Measurements from ENCODE around the gene AKAP9. TPM values are rescaled to one million over a fixed set of nuclear protein-coding genes. Genes with fewer than 3 reads are reported as not detected.
"Not testable (repeated sequence)": the region's sequence is repeated elsewhere in the genome, so short reads cannot be mapped to it uniquely, and the experiment has no call there.

Gene AKAP9
- total RNA-seq, 1 experiment from 2014 or later: 62.6 TPM

DNA sequence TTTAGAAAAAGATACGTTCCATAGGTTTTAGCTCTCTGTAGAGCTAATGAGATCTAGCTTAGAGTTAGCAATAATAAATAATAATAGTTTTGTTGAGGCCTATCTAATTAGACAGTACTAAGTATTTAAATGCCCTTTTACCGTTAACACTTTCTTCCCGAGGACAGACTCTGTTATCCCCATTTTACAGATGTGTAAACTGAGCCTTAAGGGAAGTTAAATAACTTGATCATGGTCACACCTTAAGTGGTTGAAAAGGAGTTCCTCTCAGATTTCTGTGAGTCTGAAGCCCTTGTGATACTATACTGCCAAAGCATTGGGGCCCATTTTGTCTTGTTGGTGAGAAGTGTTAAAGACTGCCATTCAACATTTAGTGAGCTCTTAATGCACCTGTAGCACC lies 132.0 kb downstream of the AKAP9 start:
- BruUV-seq (replicated peaks): no TSS peak
- H3K36me3 ChIP-seq (ENCODE audit: insufficient read depth, low read length, poor library complexity, severe bottlenecking): peaks cover 17% of the 10 kb centered on the region
- H3K4me1 ChIP-seq (ENCODE audit: insufficient read depth, low read length, poor library complexity, severe bottlenecking): no peaks in the 10 kb centered on the region
- H3K9me3 ChIP-seq (ENCODE audit: low read depth, low read length, poor library complexity, severe bottlenecking): no peaks in the 10 kb centered on the region
- no peak overlapping the region for H3K4me3 ChIP-seq (ENCODE audit: low read depth, low read length, poor library complexity, severe bottlenecking)
- ChIA-PET POLR2A (ENCODE audit: low non-redundant PET) (no interaction called here), CTCF (no interaction called here)
- H3K27me3 ChIP-seq (replicated peaks; ENCODE audit: insufficient read depth, low read depth, low read length, poor library complexity): no peaks in the 10 kb centered on the region
- DNase-seq (ENCODE audit: low spot score): no peak
- no peak for TF ChIP-seq EZH2 (IDR thresholded peaks at IDR 0.05; ENCODE audit: borderline replicate concordance, low read depth, low read length, poor library complexity, severe bottlenecking)
- TF ChIP-seq, protein P1, sequence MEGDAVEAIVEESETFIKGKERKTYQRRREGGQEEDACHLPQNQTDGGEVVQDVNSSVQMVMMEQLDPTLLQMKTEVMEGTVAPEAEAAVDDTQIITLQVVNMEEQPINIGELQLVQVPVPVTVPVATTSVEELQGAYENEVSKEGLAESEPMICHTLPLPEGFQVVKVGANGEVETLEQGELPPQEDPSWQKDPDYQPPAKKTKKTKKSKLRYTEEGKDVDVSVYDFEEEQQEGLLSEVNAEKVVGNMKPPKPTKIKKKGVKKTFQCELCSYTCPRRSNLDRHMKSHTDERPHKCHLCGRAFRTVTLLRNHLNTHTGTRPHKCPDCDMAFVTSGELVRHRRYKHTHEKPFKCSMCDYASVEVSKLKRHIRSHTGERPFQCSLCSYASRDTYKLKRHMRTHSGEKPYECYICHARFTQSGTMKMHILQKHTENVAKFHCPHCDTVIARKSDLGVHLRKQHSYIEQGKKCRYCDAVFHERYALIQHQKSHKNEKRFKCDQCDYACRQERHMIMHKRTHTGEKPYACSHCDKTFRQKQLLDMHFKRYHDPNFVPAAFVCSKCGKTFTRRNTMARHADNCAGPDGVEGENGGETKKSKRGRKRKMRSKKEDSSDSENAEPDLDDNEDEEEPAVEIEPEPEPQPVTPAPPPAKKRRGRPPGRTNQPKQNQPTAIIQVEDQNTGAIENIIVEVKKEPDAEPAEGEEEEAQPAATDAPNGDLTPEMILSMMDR (conservative IDR thresholded peaks at IDR 0.05; ENCODE audit: low read depth, low read length): no peak
- H3K27ac ChIP-seq (ENCODE audit: low read depth, low read length, poor library complexity, severe bottlenecking): no peak overlapping the region
- intact Hi-C loops (cut with micrococcal nuclease; ENCODE audit: unreplicated experiment): no loop called here

DNA sequence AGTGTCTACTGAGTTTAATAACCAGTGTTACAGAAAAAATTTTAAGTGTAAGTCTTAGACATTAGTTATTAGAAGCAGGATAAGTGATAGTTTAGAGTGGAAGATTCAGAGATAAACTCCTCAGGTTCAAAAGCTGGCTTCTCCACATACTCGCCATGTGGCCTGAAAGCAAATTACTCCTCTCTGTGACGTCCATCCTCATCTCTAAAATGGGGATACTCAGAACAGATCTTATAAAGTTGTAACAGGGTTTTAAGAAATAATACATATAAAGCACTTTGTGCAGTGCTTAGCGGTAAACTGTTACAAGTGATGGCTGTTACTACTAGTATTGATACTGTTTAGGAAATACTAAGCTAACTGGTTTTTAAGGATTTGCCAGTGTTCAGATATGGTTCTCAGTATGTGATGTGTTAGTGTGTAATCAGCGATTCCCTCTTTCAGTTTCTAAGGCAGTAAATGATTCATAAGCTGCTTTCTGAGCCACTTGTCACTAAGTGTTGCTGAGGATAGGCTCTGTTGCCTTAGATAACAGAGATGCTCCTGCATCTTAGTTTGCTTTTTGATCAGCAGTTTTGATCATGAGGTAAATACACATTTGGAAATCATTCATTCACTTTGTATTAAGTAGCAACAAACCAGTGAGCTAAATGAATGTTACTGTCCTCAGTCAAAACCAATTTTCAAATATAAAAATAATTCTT lies 134.9 kb downstream of the AKAP9 start:
- H3K4me3 ChIP-seq (ENCODE audit: low read depth, low read length, poor library complexity, severe bottlenecking): no peak overlapping the region
- H3K27ac ChIP-seq (ENCODE audit: low read depth, low read length, poor library complexity, severe bottlenecking): no peak overlapping the region
- H3K4me1 ChIP-seq (ENCODE audit: insufficient read depth, low read length, poor library complexity, severe bottlenecking): no peaks in the 10 kb centered on the region
- BruUV-seq (replicated peaks): no TSS peak
- no peaks in the 10 kb centered on the region for H3K27me3 ChIP-seq (replicated peaks; ENCODE audit: insufficient read depth, low read depth, low read length, poor library complexity)
- POLR2A ChIA-PET (ENCODE audit: low non-redundant PET): no interaction called here
- DNase-seq (ENCODE audit: low spot score): no peak
- CTCF ChIA-PET: no interaction called here
- intact Hi-C loops (cut with micrococcal nuclease; ENCODE audit: unreplicated experiment): no loop called here
- H3K36me3 ChIP-seq (ENCODE audit: insufficient read depth, low read length, poor library complexity, severe bottlenecking): peaks cover 14% of the 10 kb centered on the region
- H3K9me3 ChIP-seq (ENCODE audit: low read depth, low read length, poor library complexity, severe bottlenecking): no peaks in the 10 kb centered on the region
- TF ChIP-seq EZH2 (IDR thresholded peaks at IDR 0.05; ENCODE audit: borderline replicate concordance, low read depth, low read length, poor library complexity, severe bottlenecking): no peak
- TF ChIP-seq, protein P1 (conservative IDR thresholded peaks at IDR 0.05; ENCODE audit: low read depth, low read length): no peak

DNA sequence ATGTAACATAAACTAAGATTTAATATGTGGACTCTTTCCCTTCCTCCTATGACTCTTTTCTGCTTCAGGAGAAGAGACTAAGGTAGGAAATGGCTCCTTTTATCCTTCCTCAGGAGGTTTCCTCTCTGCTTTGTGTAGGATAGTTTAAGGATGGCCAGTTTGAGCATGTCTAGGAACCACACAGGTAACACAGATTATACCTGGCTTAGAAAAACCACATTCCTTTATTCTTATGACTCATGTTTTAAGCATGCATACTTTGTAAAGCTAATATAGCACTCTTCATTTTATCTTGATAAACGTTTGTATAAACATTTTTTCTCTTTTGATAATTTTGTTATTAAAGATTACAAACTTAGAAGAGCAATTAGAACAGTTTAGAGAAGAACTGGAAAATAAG lies 135.8 kb downstream of the AKAP9 start:
- Histone ChIP-seq H3K4me1 (ENCODE audit: insufficient read depth, low read length, poor library complexity, severe bottlenecking) (no peaks in the 10 kb centered on the region), H3K36me3 (ENCODE audit: insufficient read depth, low read length, poor library complexity, severe bottlenecking) (peaks cover 14% of the 10 kb centered on the region), H3K27ac (ENCODE audit: low read depth, low read length, poor library complexity, severe bottlenecking) (no peak overlapping the region), H3K4me3 (ENCODE audit: low read depth, low read length, poor library complexity, severe bottlenecking) (no peak overlapping the region), H3K27me3 (replicated peaks; ENCODE audit: insufficient read depth, low read depth, low read length, poor library complexity) (no peaks in the 10 kb centered on the region), H3K9me3 (ENCODE audit: low read depth, low read length, poor library complexity, severe bottlenecking) (no peaks in the 10 kb centered on the region)
- BruUV-seq (replicated peaks): no TSS peak
- DNase-seq (ENCODE audit: low spot score): no peak
- CTCF ChIA-PET: no interaction called here
- intact Hi-C loops (cut with micrococcal nuclease; ENCODE audit: unreplicated experiment): no loop called here
- POLR2A ChIA-PET (ENCODE audit: low non-redundant PET): interaction anchor here (0.7 kb wide), 1 partner anchor 14 kb away, joined by 4 read pairs; no protein-coding TSS in a partner anchor
- TF ChIP-seq EZH2 (IDR thresholded peaks at IDR 0.05; ENCODE audit: borderline replicate concordance, low read depth, low read length, poor library complexity, severe bottlenecking): no peak
- TF ChIP-seq, protein P1 (conservative IDR thresholded peaks at IDR 0.05; ENCODE audit: low read depth, low read length): no peak

DNA sequence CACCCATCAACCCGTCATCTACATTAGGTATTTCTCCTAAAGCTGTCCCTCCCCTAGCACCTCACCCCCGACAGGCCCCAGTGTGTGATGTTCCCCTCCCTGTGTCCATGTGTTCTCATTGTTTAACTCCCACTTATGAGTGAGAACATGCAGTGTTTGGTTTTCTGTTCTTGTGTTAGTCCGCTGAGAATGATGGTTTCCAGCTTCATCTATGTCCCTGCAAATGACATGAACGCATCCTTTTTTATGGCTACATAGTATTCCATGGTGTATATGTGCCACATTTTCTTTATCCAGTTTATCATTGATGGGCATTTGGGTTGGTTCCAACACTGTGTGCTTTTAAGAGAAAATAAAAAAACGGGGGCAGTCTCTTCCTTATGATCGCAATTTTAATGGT lies 143.3 kb downstream of the AKAP9 start:
- CTCF ChIA-PET; POLR2A ChIA-PET (ENCODE audit: low non-redundant PET); intact Hi-C loops (cut with micrococcal nuclease; ENCODE audit: unreplicated experiment); H3K4me3 ChIP-seq (ENCODE audit: low read depth, low read length, poor library complexity, severe bottlenecking); BruUV-seq (replicated peaks); H3K4me1 ChIP-seq (ENCODE audit: insufficient read depth, low read length, poor library complexity, severe bottlenecking); H3K27ac ChIP-seq (ENCODE audit: low read depth, low read length, poor library complexity, severe bottlenecking); DNase-seq (ENCODE audit: low spot score); H3K9me3 ChIP-seq (ENCODE audit: low read depth, low read length, poor library complexity, severe bottlenecking); H3K27me3 ChIP-seq (replicated peaks; ENCODE audit: insufficient read depth, low read depth, low read length, poor library complexity): not testable (repeated sequence)
- peaks cover 66% of the 10 kb centered on the region for H3K36me3 ChIP-seq (ENCODE audit: insufficient read depth, low read length, poor library complexity, severe bottlenecking)

All from A673 (cell line).